ENCODE results near the gene SRSF8.

- TF ChIP-seq POLR2A (IDR thresholded peaks at IDR 0.05; ENCODE audit: low read length) (no peak), GATA1 (IDR thresholded peaks at IDR 0.05; ENCODE audit: low read depth, low read length) (no peak)
These were observed 37.6 kb downstream of the SRSF8 start for GRCh38 chr11:95104121-95104830.
